ENCODE data around the gene CDH18. TPM values are rescaled to one million over a fixed set of nuclear protein-coding genes. Genes with fewer than 3 reads are reported as not detected.

The CDH18 gene
- total RNA-seq, 1 experiment from 2014 or later, result not detected

DNA sequence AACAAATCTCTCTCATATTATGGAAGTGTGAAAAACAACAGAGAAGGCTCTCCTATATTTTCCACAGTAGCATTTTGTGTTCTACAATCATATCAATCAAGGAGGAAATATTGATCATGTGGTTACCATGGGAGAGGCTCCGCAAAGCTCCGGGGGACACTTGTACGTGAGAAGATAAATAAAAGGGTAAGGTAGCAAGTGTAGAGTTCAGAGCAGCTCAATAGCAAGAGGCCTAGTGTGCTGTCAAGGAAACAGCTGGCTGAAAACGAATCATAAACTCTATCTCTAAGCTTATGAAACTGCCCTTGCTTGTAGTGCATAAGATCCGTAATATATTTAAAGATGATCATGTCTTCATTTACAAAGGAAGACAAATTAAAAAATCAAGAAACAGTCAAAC lies 57.5 kb downstream of the CDH18 start (continued):
- TF ChIP-seq TCF7L2 (IDR thresholded peaks at IDR 0.05; ENCODE audit: borderline replicate concordance, extremely low read depth, insufficient read depth, insufficient read length) (no peak), EZH2 (IDR thresholded peaks at IDR 0.05) (no peak)

DNA sequence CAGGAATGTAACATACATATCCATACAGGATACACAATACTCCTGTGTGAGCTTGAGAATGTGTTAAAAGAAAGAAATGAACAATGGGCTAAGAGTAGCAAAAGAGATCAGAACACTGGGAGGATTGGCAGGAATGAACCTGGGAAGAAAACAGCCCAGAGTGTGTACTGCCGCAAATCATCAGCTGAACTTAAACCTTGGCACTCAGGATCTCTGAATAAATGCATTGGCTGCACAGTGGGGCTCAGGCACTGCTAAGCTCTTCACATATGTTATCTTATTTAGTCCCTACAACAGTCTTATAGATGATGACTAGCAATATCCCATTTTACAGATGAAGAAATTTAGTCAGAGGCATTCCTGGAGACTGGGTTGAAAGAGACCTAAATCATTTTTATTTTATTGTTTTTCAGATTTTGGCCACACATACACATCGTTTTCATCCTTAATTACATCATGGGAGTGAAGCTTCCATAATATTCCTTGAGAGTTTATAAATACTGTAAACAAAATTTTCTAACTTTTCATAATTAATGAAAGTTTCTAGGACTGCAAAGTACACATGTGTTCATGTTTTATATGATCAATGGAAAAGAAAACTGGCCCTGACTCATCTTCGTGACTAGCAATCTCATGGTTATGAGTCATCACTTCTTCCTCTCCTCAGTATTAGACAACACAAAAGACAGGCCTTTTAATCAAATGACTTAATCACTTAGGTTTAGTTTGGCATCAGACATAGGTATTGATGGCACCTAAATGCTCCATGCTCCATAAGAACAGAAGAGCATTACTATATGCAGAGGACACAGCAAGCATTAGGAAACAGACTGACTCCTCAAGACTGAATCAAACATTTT lies 59.2 kb downstream of the CDH18 start:
- Histone ChIP-seq H3K9ac (ENCODE audit: low read length) (no peak overlapping the region), H3K9me3 (ENCODE audit: control insufficient read depth in 1 of 2, insufficient read depth in 1 of 2, low read depth in 1 of 2, low read length in 2 of 2) (peaks cover 0 to 9% of the 10 kb centered on the region in 2 experiments; a peak in 2 of 4 replicates), H3K27me3 (ENCODE audit: insufficient read depth, low read length) (no peaks in the 10 kb centered on the region), H2AFZ (ENCODE audit: low read depth, low read length, poor library complexity, severe bottlenecking) (no peak overlapping the region), H4K20me1 (ENCODE audit: insufficient read depth) (no peaks in the 10 kb centered on the region), H3K4me2 (ENCODE audit: low read length) (no peak overlapping the region), H3K9me2 (ENCODE audit: insufficient read depth) (no peaks in the 10 kb centered on the region), H3K4me1 (ENCODE audit: control insufficient read depth in 1 of 2, insufficient read depth in 2 of 2, low read length in 2 of 2) (no peaks in the 10 kb centered on the region), H3K27ac (ENCODE audit: low read depth, low read length) (no peak overlapping the region), H3K36me3 (ENCODE audit: control insufficient read depth in 1 of 2, insufficient read depth in 2 of 2, low read length in 2 of 2) (no peaks in the 10 kb centered on the region), H3K4me3 (replicated peaks in 1 of 2; ENCODE audit: low read depth in 1 of 2, low read length in 2 of 2) (no peak overlapping the region), H3K79me2 (ENCODE audit: insufficient read depth, low read length) (no peaks in the 10 kb centered on the region)
- TF ChIP-seq EZH2phosphoT487 (IDR thresholded peaks at IDR 0.05; ENCODE audit: borderline replicate concordance), result no peak
- TF ChIP-seq ELF1 (IDR thresholded peaks at IDR 0.05; ENCODE audit: borderline replicate concordance, low read depth), result no peak
- TF ChIP-seq JUND (IDR thresholded peaks at IDR 0.05), result no peak
- TF ChIP-seq, protein P1, sequence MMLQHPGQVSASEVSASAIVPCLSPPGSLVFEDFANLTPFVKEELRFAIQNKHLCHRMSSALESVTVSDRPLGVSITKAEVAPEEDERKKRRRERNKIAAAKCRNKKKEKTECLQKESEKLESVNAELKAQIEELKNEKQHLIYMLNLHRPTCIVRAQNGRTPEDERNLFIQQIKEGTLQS (IDR thresholded peaks at IDR 0.05), result no peak
- TF ChIP-seq EZH2 (IDR thresholded peaks at IDR 0.05), result no peak
- TF ChIP-seq, protein P2, sequence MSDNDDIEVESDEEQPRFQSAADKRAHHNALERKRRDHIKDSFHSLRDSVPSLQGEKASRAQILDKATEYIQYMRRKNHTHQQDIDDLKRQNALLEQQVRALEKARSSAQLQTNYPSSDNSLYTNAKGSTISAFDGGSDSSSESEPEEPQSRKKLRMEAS (IDR thresholded peaks at IDR 0.05), result no peak
- no peak for TF ChIP-seq EGR1 (IDR thresholded peaks at IDR 0.05; ENCODE audit: low read depth)
- TF ChIP-seq SRF (IDR thresholded peaks at IDR 0.05; ENCODE audit: low read depth), result no peak
- no peak for TF ChIP-seq ZNF274 (IDR thresholded peaks at IDR 0.05; ENCODE audit: low read depth, low read length)
- no peak for TF ChIP-seq SIN3A (IDR thresholded peaks at IDR 0.05; ENCODE audit: low read depth)
- no peak for TF ChIP-seq RAD21 (IDR thresholded peaks at IDR 0.05; ENCODE audit: low read depth)
- TF ChIP-seq TCF7L2 (IDR thresholded peaks at IDR 0.05; ENCODE audit: borderline replicate concordance, extremely low read depth, insufficient read depth, insufficient read length), result no peak
- intact Hi-C loops (cut with micrococcal nuclease), result no loop called here
- POLR2A ChIA-PET, result no interaction called here
- RAD21 ChIA-PET (ENCODE audit: low non-redundant PET in 1 of 2, low total read pairs in 2 of 2, uncharacterized antibody in 2 of 2, unreplicated experiment in 2 of 2), result no interaction called here
- CTCF ChIA-PET, result no interaction called here
- BruUV-seq (replicated peaks), result no TSS peak
- no peak for DNase-seq (ENCODE audit: low read depth, low spot score)
- no peak for ATAC-seq
